GM19193 (cell line): ENCODE results near the gene C3orf20.

Experiments
- POLR2A ChIP-seq: IDR thresholded peaks from 4 replicates; pipeline ENCODE4 v1.6.1; 2011; ENCODE audit not compliant: insufficient read depth, insufficient read length; ENCODE audit errors: extremely low read depth

C3orf20 gene

GRCh38 chr3:14758959-14759358 lies 84.0 kb downstream of the C3orf20 start:
- TF ChIP-seq POLR2A: no peak

- TF ChIP-seq POLR2A: no peak
Measured at GRCh38 chr3:14760185-14760584, 85.2 kb downstream of the C3orf20 start.

- no peak for TF ChIP-seq POLR2A
Measured at GRCh38 chr3:14761121-14761672, 86.3 kb downstream of the C3orf20 start.

GRCh38 chr3:14761866-14762265 lies 86.9 kb downstream of the C3orf20 start:
- TF ChIP-seq POLR2A: no peak

GRCh38 chr3:14762701-14763100 lies 87.8 kb downstream of the C3orf20 start:
- TF ChIP-seq POLR2A: no peak

- TF ChIP-seq POLR2A: no peak
Measured at GRCh38 chr3:14764331-14765059, 89.6 kb downstream of the C3orf20 start.

- no peak for TF ChIP-seq POLR2A
Measured at GRCh38 chr3:14765060-14765400, 90.1 kb downstream of the C3orf20 start.

GRCh38 chr3:14765576-14766427 lies 90.9 kb downstream of the C3orf20 start:
- TF ChIP-seq POLR2A: no peak

- no peak for TF ChIP-seq POLR2A
Measured at GRCh38 chr3:14766428-14767244, 91.7 kb downstream of the C3orf20 start.

- TF ChIP-seq POLR2A: no peak
Measured at GRCh38 chr3:14767245-14768051, 92.5 kb downstream of the C3orf20 start.

GRCh38 chr3:14768182-14768790 lies 93.3 kb downstream of the C3orf20 start:
- no peak for TF ChIP-seq POLR2A

- TF ChIP-seq POLR2A: no peak
Measured at GRCh38 chr3:14768881-14769280, 93.9 kb downstream of the C3orf20 start.

GRCh38 chr3:14769544-14770325 lies 94.8 kb downstream of the C3orf20 start:
- TF ChIP-seq POLR2A: no peak
